Measurements from ENCODE around the gene FUT4.
A peak's percentile ranks its signal among the peaks of the same experiment; 100 is the strongest.
"Not testable (repeated sequence)": the region's sequence is repeated elsewhere in the genome, so short reads cannot be mapped to it uniquely, and the experiment has no call there.

FUT4 gene

DNA sequence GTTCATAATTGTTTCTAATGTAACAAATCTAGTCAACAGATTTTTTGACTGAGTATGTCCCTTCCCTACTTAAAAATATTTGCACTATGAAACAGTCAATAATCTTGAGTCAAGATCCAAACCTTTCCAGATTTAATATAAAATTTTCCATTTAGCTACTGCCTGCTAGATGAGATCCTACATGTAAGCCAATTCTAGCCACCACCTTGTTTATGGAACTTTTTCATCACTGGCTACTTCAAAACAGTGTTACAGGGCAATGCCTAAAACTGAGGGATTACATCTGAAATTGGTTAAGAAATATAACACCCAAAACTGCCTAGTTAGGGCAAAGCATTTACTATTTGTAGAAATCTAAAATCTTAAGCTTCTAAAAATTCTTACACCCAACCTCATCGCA is 10.5 kb upstream of the FUT4 start:
- DNase-seq (ENCODE audit: low read depth in 2 of 2), result no peak

DNA sequence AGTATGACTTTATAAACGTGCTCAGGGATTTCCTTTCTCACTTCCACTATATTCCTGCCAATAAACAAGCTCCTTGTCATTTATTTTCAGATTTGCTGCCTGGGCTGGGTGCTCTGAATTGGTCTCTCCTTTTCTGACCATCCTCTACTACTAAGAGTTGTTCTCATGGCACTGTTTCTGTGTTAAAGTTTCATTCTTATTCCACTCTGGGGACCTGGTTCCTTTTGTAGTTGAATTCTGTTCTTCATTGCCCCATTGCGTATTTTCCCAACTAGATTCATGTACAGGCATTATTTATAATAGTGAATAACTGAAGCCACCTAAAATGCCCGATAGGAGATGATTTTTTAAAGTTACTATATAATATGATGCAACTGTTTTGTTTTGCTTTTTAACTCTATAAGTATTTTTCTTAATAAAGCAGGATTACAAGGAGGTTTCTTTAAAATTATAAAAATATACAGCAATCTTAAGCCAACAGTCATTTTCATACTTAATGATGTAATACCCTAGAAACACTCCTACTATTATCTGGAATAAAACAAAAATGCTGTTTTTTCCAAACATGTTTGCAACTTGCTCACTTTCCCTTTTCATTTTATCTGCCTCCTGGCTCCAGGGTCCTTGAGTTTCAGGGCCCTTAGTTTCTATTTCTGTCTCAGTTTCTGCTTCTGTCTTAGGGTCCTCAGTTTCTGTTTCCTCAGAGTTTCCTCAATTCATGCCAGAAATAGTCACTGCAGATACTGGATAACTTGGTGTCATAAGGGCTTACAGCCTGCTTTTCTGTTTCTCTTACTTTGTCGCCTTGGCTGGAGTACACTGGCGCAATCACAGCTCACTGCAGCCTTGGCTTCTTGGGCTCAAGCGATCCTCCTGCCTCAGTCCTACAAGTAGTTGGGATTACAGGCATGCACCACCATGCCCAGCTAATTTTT is 9.8 kb upstream of the FUT4 start:
- DNase-seq (ENCODE audit: low read depth in 2 of 2), result no peak

DNA sequence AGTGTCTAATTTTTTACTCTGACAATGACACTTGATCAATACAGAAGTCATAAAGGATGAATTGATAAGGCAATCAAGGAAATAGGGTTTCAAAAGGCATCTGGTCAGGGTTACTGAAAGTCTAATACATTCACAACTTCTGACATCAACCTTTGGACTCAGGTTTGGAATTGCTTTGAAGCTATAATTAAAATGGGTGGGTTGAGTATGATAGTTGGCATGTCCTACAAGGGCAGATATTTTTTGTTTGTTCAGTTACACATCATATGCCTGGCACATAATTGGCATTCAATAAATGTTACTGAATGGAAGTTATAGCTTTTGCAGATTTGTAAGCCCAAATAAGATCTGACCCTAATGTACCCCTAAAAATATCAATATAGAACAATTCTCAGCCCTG is 7.3 kb upstream of the FUT4 start:
- no peak for DNase-seq (ENCODE audit: low read depth in 2 of 2)

DNA sequence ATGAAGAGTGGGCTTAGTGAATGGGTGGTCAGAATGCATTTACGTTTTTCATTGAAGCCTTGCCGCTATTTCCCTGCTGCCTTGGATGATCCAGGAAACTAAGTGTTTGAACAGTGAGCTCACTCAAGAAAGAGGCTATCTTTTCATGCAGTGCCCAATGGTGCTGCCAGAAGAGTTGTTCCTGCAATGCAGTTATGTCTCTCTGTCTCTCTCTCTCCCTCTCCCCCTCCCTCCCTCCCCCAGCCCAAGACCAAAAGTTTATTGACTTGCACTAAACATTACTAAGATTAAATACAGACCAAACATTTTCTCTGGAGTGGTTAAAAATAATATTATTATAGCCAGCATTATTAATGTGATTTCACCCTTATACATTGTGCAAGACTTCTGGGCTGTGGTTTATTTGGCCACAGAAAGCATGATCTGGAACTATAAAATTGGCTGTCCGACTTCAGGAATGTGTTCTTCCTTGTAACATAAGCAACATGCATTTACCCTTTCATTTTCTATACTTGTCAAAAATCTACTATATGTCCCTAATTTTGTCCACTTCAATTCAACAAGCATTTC is 6.6 kb upstream of the FUT4 start:
- DNase-seq (ENCODE audit: low read depth in 2 of 2), result peak; percentile 47 to 53

DNA sequence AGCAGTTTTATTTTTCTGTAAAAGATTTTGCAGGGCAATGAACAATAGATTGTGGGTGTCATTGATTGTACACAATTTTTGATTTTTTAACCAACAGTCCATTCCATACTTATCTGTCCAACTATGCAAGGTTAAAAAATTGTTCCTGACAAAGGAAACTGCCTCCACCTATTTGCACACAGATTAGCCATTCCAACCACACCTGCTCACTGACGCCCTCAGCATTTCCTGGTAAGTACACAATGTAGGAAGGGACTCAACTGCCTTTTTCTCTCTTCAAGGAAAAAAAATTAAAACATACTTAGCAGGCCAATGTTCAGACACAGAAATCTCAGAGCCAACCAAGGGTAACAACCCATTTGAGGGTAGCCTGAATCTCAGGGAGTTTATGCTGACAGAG is 4.3 kb upstream of the FUT4 start:
- DNase-seq (ENCODE audit: low read depth in 2 of 2), result no peak

DNA sequence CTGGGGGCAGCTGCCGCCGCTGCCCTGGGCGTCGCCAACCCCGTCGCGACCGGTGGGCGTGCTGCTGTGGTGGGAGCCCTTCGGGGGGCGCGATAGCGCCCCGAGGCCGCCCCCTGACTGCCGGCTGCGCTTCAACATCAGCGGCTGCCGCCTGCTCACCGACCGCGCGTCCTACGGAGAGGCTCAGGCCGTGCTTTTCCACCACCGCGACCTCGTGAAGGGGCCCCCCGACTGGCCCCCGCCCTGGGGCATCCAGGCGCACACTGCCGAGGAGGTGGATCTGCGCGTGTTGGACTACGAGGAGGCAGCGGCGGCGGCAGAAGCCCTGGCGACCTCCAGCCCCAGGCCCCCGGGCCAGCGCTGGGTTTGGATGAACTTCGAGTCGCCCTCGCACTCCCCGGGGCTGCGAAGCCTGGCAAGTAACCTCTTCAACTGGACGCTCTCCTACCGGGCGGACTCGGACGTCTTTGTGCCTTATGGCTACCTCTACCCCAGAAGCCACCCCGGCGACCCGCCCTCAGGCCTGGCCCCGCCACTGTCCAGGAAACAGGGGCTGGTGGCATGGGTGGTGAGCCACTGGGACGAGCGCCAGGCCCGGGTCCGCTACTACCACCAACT is 1.0 kb downstream of the FUT4 start:
- no peak for DNase-seq (ENCODE audit: low read depth in 2 of 2)

DNA sequence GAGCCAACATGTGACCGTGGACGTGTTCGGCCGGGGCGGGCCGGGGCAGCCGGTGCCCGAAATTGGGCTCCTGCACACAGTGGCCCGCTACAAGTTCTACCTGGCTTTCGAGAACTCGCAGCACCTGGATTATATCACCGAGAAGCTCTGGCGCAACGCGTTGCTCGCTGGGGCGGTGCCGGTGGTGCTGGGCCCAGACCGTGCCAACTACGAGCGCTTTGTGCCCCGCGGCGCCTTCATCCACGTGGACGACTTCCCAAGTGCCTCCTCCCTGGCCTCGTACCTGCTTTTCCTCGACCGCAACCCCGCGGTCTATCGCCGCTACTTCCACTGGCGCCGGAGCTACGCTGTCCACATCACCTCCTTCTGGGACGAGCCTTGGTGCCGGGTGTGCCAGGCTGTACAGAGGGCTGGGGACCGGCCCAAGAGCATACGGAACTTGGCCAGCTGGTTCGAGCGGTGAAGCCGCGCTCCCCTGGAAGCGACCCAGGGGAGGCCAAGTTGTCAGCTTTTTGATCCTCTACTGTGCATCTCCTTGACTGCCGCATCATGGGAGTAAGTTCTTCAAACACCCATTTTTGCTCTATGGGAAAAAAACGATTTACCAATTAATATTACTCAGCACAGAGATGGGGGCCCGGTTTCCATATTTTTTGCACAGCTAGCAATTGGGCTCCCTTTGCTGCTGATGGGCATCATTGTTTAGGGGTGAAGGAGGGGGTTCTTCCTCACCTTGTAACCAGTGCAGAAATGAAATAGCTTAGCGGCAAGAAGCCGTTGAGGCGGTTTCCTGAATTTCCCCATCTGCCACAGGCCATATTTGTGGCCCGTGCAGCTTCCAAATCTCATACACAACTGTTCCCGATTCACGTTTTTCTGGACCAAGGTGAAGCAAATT is 1.8 kb downstream of the FUT4 start:
- no peak for DNase-seq (ENCODE audit: low read depth in 2 of 2)

DNA sequence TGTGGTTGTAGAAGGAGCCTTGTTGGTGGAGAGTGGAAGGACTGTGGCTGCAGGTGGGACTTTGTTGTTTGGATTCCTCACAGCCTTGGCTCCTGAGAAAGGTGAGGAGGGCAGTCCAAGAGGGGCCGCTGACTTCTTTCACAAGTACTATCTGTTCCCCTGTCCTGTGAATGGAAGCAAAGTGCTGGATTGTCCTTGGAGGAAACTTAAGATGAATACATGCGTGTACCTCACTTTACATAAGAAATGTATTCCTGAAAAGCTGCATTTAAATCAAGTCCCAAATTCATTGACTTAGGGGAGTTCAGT is 2.4 kb downstream of the FUT4 start:
- DNase-seq (ENCODE audit: low read depth in 2 of 2), result no peak

DNA sequence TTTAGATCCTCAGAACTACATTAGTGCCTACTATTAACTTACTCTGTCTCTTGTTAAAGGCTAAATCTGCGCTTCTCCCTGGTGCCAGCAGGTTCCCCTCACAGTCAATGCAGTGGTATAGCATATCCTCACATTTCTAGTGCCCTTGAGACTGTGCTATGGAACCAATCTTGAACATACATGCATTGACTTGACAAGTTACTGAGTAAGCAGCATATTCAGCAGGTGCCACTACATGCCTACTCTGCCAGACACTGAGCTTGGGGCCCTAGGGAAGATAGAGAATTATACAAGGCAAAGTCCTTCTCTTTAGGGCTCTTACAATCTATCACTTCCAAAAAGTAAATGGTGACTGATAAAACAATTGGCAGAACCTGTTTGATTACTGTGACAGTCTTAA is 3.2 kb downstream of the FUT4 start:
- no peak for DNase-seq (ENCODE audit: low read depth in 2 of 2)

DNA sequence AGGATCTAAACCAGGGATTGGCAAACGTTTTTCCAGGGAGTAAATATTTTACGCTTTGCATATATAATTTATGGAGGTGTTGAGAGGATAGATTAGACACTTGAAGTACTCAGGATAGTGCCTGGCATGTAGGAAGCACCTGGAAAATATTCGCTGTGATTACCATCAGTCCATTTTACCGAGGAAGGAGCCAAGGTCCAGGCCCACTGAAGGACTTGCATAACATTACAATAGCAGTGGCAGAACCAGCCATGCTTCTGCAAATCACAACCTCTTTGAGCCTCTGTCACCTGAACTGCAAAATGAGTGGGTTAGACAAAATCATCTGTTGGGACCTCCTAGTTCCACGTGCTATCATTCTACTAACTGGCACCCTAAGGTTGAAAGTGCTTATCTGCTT is 5.4 kb downstream of the FUT4 start:
- DNase-seq (ENCODE audit: low read depth in 2 of 2), result no peak

DNA sequence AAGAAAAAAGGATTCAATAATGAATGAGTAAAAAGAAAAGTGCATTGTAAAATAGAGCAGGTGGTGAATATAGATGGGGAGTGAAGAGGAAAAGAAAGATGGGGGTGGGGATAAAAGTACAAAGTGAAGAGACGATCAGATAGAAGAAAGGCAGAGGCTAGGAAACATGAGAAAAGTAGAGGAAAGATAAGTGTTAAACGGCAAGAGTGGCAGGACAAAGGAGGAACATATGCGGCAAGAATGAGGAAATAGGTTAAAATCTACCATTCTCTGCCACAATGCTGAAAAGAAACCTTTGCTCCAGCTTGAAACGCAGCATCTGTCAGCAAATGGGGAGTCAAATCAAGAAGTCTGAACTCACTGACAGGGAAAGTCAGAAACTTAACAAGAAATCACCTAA is 6.8 kb downstream of the FUT4 start:
- no peak for DNase-seq (ENCODE audit: low read depth in 2 of 2)

DNA sequence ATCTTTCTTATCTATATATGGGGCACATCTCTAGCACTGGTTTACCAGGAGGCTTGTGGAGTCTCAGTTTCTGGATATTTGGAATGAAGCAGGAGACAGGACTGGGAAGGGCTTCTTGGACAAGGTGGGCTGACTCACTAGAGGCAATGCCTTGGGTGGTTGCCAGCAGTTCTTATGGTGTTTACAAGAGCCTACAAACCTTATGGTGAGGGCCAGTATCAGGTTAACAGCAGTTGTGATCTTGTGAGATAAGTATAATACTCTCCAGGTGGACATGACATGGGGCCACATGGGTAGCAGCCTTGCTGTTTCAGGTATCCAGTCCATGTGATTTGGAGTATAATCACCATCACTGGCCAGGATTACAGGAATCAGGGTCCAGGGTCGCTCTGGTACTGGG is 10.2 kb downstream of the FUT4 start:
- DNase-seq (ENCODE audit: low read depth in 2 of 2), result peak in 1 of 2 experiments; percentile 30

DNA sequence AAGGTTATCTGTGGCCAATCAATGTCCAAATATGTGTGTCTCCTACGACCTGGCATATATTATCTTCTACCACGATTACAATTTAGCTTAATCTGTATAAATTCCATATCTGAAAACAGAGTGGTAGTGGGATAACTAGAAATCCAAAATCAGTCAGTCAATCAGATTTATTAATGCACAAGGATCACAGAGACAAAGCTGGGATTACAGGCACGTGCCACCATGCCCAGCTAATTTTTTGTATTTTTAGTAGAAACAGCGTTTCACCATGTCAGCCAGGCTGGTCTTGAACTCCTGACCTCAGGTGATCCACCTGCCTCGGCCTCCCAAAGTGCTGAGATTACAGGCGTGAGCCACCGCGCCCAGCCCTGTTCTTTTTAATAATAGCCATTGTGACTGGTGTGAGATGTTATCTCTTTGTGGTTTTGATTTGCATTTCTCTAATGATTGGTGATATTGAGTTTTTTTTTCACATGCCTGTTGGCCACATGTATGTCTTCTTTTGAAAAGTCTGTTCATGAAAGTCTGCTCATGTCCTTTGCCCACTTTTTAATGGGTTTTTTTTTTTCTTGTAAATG is 12.1 kb downstream of the FUT4 start:
- DNase-seq (ENCODE audit: low read depth in 2 of 2), result not testable (repeated sequence)

DNA sequence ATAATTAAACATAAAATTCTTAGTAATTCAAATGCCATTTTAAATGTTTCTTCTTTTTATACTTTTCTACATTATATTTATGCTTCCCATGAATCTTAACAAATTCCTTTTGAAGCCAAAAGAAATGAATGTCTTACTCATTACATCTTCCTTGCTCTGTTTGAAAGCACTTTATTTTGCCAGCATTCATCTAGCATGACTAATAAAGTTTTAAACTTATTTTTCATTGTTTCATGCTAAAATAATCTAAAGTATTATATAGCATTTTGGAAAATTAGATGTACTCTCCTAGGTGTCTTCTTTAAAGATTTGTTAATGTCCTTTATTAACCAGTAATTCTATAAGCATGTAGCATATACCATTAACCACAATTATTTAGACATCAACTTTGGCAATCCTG is 13.7 kb downstream of the FUT4 start:
- no peak for DNase-seq (ENCODE audit: low read depth in 2 of 2)

DNA sequence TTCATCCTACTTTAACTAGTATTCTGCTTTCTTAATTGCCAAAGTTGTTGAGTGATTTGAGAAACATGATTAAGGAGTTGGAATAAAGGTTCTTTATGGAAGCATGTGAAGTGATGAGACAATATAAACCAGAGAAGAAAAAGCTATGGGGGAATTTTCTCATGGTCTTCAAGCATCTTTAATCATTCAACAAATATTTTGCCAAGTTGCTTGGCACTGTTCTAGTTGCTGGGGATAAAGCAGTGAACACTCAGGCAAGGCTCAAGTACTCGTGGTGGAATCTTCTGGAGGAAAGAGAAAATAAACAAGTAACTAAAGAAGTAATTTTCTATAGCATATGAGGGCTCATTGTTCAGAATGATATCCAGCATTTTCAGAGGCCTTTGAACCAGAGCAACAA is 14.3 kb downstream of the FUT4 start:
- no peak for DNase-seq (ENCODE audit: low read depth in 2 of 2)

DNA sequence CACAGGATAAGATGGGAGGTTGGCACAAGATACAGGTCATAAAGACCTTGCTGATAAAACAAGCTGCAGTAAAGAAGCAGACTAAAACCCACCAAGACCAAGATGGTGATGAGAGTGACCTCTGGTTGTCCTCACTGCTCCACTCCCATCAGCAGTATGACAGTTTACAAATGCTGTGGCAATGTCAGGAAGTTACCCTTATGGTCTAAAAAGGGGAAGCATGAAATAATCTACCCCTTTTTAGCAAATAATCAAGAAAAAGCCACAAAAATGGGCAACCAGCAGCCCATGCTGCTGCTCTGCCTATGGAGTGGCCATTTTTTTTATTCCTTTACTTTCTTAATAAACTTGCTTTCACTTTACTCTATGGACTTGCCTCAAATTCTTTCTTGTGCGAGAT is 14.7 kb downstream of the FUT4 start:
- DNase-seq (ENCODE audit: low read depth in 2 of 2), result no peak

DNA sequence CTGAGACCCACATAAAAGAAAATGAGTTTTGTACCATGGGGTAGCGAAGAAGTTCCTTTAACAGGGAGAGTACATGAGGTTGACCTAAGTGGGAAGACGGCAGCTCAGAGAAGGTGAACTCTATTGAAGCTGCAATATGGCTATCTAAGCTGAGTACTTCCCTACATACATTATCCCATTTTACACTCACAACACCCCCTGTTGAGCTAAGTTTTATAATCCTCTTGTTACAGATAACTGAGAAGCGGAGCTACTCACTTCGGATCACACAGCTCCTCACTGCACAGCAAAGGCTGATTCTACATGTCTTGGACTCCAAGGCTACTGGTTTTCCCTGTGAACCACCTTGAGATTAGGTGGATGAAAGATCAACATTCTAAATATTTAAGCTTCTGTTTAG is 15.2 kb downstream of the FUT4 start:
- no peak for DNase-seq (ENCODE audit: low read depth in 2 of 2)

DNA sequence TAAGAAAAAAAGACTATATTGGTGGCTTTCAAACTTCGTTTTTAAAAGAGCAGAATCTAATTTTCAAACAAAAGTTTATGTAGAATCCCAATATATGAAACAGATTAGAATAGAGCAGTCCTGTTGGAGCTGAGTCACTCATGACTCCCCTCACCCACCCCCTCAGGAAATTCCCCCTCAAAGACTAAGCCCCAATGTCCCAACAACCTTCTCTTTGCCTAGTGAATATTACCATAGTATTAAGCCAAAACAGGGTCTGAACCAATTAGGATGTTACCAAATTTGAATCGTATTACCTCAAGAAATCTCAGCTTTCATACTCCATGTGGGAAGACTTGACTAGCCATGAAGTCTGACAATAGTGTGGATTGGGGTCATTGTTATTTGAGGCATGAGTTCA is 15.6 kb downstream of the FUT4 start:
- no peak for DNase-seq (ENCODE audit: low read depth in 2 of 2)

DNA sequence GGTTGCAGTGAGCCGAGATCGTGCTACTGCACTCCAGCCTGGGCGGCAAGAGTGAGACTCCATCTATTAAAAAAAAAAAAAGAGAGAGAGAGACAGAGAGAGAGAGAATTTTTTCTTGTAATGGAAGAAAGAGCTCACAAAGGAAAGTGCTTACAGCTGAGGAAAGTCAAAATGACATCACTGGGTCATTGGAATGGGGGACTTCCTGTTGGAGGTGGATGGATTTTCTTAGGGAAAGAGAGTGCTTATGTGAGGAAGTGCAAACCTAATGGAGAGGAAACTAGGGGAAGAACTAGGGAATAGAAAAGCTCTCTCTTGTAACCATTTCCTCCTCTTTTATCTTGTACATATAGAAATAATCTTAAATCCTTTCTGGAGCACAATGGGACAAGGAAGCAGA is 17.1 kb downstream of the FUT4 start:
- DNase-seq (ENCODE audit: low read depth in 2 of 2), result no peak

DNA sequence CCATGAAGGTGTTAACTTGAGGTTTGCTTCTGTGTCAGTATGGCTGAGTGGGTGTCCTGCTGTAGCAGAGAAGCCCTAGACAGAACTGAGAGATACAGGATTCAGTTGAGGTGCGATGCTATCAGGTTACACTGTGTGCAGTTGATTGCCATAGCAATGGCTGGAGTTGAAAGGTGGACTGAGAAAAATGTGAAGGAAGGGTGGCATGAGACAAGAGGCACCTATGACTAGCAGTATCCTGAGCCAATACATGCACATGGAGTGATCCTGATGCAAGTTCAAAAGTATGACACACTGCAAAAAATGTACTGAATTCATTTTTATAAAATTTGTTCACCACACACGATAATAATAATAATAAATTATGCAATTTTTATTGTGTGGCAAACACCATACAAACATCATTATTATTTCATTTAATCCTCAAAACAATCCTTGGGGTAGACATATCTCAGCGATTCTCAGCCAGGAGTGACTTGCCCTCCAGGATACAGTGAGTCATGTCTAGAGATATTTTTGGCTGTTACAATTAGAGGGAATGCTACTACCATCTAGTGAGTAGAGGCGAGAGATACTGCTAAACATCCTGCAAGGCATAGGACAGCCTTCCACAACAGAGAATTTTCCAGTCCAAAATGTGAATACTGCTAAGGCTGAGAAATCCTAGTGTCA is 19.6 kb downstream of the FUT4 start:
- DNase-seq (ENCODE audit: low read depth in 2 of 2), result peak; percentile 42 to 47

DNA sequence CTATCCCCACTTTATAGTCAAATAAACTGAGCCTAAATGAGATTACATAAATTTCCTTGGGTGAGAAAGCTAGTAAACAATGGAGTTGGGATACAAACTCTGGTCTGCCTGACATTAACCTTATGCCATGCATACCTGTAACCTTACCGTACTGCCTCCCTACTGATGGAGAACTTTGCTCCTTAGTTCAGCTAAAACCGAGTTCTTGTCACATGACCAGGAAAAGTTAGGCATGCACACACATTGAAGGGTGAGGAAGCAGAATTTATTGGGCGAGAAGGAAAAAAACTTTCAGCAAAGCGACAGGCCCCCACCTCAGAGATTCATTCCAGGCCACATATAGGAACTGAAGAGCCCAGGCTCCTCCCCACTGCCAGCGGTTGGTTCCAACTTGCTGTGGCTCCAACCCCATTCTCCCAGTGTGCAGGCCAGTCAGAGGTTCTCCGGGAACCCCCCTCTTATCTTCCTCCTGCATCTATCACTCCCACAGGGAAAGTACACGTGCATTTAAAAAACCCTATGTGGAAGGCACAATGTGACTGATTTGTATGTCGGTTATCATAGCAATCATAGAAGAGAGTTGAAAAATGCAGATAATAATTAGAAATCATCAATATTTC is 20.2 kb downstream of the FUT4 start:
- no peak for DNase-seq (ENCODE audit: low read depth in 2 of 2)

Data from fibroblast of skin of left quadriceps (primary cell).